GM18505 (cell line): ENCODE measurements around the gene GPT2.

Experiments
- ATAC-seq: cut with Tn5 transposase; IDR thresholded peaks from one replicate; pipeline ENCODE4 v1.9.1; 2021; ENCODE audit not compliant: unreplicated experiment
- POLR2A ChIP-seq: IDR thresholded peaks from 4 replicates; pipeline ENCODE4 v1.6.1; 2011; ENCODE audit warnings: borderline replicate concordance; ENCODE audit not compliant: insufficient read depth, insufficient read length; ENCODE audit errors: extremely low read depth

Gene GPT2

DNA sequence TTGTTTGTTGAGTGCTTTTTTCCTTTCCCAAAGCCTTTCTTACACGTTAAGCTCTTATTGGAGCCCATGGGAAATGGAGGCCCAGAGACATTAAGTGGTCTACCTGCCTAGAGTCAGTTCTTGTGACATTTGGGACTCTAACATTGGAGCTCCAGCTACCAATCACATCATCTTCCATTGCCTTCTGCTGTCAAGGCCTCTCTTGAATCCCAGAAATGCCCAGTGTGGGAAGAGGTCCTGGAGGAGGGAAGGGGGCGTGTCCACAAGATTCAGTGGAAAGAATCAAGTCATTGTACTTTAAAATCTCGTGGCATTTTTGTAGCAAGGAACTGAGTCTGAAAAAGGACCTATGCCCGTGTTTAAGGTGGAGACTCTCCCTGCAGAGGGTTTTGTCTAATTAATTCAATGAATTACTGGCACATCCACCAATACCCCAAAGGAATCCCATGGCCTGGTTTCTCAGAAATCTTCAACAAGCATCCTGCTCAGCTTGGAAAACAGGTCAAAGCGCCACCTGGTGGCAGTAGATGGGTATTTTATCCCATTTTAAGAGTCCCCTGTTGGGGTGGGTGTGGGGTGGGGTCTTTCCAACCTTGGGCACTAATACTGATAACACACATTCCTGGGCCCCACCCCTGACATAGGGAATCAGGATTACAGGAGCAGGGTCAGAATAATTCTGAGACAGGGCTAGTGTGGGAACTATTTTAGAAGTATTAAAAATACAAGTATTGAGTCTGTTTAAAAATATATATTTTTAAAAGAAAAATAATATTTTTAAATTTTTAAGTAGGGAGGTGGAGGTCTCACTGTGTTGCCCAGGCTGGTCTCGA lies 24.6 kb downstream of the GPT2 start:
- ATAC-seq: no peak
- no peak for TF ChIP-seq POLR2A

DNA sequence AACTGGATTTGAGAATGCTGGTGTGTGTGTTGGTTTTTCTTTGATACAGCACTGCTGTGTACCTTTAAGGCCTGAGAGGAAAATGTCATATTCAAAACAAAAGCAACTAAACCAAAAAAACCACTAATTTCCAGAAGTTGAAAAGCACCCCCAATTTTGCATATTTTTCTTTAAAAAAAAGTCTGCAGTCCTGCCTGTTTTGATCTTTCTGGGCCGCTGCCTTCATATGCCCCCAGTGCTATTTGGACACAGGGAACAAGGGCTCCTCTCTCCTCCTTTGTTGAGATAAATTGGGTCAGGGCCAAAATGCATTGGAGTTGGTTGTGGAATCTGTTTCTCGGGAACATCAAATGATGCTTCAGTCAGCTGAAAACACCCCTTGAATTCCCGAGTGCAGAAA lies 26.9 kb downstream of the GPT2 start:
- no peak for TF ChIP-seq POLR2A
- ATAC-seq: peak; percentile 50

DNA sequence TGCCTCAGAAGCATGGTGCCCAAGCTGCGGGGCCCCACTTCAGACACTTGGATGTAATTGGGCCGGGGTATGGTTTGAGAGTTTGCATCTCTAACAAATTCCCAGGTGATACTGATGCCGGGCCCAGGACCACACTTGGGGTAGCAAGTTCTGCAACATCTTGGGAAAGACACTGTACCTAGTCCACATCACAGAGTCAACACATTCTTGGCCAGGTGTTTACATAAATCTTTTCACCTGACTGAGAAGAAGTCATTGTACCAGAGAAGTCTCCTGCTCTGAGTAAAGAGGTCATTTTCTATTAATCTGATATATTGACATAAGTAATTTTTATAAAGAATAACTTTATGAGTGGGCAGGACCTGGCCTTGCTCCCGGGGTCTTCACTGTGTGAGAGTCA lies 27.5 kb downstream of the GPT2 start:
- TF ChIP-seq POLR2A: no peak
- no peak for ATAC-seq

DNA sequence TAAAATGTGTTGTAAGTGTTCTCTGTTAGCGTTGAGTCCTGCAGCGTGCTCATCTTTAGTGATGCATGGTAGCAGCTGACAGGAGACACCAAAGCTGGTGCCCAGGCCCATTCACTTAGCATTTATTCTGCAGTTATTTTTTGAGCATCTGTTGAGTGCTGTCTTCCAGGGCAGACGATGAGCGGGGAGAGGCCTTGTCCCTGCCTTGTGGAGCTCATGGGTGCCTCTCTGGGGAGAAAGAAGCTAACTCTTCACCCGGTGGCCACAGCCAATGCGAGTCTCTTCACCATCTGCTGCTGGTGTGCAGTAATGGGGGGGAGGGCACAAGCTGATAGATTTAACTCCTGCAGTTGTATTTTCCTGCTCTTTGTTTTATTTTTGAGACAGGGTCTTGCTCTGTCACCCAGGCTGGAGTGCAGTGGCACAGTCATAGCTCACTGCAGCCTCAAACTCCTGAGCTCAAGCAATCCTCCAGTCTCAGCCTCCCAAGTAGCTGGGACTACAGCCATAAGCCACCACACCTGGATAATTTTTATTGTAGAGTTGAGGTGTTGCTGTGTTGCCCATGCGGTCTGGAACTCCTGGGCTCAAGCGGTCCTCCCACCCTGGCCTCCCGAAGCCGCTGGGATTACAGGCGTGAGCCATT lies 30.5 kb downstream of the GPT2 start:
- ATAC-seq: no peak
- no peak for TF ChIP-seq POLR2A

DNA sequence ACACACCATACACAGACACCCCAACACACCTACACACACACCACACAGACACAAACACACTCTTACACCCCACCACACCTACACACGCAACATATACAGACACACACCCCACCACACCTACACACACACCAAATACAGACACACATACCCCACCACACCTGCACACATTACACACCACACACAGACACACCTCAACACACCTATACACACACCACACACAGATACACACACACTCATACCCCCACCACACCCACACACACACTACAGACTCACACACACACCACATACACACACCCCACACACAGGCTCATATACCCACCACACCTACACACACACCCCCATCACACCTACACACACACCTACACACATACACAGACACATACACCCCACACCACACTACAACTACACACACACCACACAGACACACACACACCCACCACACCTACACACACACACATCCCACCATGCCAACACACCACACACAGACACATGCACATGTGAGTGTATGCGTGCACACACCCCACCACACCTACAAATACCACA lies 31.4 kb downstream of the GPT2 start:
- no peak for ATAC-seq
- TF ChIP-seq POLR2A: no peak

DNA sequence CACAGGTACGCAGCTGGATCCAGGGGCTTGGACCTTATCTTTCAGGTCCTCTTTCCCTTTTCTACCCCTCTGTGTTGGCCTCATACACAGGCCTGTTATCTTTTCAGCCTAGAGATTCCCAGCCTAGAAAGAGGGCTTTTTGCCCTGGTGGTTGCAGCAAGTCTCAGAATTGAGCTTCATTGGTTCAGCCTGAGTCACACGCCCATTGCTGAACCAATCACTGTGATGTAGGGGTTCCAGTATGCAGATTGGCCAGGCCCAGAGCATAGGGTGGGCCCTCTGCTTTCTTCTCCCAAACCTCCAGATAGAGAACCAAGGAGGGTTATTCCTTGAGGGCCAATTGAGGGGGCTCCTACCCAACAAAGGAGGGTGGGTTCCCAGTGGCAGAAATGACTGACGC lies 32.8 kb downstream of the GPT2 start:
- no peak for TF ChIP-seq POLR2A

DNA sequence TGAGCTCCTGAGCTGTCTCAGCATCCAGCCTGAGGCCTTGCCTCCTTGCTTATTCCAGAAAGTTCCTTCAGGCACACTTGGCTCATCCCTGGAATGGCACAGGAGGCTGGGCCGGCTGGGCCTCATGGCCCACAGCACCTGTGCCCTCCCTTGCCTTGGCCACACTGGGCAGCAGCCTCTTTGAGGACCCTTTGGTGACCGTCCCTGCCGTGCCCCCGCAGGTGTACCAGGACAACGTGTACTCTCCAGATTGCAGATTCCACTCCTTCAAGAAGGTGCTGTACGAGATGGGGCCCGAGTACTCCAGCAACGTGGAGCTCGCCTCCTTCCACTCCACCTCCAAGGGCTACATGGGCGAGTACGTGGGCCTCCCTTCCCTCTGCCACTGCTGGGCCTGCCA lies 34.2 kb downstream of the GPT2 start:
- TF ChIP-seq POLR2A: no peak
- no peak for ATAC-seq

More for the DNA sequence above, 32.8 kb downstream of the GPT2 start:
- ATAC-seq: no peak

DNA sequence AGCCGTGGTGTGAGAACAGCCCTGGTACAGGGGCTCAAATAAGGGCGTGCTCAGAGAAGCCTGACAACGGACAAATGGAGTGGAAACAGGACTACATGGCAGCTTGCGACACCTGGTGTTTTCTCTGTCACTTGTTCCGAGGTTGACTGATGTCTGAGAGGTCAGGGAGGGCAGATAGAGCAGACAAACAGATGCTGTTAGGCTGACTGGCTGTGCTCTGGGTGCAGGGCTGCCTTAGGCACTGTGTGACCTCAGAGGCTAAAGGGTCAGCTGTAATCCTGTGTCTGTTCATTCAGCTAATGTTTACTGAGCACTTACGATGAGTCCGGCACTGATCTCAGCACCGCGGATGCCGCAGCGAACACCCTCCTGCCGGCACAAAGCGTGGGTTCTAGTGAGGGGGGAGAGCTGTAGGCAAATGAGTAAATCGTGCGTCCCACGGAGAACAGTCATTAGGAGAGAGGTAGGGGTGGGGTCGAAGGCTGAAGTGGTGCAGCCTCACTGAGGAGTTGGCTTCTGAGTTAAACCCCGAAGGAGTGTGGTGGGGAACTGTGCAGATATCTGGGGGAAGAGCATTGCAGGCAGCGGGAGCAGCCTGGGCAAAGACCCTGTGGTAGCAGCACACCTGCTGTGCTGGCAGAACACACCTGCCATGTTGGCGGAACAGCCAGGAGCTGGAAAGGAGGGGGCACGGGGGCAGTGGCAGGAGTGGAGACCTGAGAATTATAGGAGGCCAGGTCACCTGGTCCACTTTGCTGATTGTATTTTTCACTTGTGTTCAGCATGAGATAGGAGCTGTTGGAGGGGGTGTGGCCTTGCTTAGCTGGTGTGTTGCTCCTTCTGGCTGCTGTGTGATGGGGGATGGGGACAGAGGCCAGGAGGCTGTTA lies 35.0 kb downstream of the GPT2 start:
- TF ChIP-seq POLR2A: peak; percentile 17
- ATAC-seq: peak; percentile 79

DNA sequence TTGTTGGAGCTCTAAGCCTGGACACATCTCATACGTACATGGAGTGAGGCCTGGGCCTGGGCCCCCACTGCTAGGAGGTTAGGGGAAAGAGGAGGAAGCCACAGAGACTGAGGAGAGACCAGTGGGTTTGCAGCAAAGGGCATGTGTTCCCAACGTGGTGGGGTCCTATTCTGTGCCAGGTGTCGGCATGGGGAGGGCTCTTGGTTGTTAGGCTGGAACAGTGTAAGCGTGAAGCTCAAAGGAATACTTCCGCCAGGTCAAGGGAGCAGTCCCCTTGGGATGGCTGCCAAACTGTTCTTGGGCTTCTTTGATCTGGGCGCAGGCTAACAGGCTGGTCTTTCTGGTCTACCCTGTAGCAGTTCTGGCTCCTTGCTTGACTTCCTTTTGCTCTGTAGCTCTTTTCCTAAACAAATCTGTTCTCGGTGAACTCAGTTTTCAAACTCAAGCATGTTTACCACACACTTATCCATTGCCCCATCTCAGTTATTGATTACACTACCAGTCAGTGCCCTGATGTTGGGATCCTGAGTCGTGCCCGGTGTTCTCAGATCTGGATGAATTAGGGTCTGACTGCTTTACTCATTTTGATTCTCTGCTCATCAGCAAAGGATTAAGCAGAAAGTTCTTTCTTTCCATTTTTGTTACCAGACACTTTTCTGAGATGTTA lies 36.4 kb downstream of the GPT2 start:
- TF ChIP-seq POLR2A: no peak
- no peak for ATAC-seq

DNA sequence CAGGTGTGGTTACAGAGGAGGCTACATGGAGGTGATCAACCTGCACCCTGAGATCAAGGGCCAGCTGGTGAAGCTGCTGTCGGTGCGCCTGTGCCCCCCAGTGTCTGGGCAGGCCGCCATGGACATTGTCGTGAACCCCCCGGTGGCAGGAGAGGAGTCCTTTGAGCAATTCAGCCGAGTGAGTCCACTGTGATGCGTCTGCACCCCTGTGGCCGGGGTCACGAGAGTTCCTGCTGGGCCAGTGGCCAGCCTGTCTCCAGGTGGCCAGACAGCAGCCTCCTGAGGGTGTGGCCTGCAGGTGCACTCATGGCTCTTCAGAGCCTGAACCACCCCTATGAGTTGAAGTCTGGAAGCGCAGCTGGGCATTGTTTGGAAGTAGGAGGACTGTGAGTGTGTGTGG lies 38.1 kb downstream of the GPT2 start:
- no peak for TF ChIP-seq POLR2A

DNA sequence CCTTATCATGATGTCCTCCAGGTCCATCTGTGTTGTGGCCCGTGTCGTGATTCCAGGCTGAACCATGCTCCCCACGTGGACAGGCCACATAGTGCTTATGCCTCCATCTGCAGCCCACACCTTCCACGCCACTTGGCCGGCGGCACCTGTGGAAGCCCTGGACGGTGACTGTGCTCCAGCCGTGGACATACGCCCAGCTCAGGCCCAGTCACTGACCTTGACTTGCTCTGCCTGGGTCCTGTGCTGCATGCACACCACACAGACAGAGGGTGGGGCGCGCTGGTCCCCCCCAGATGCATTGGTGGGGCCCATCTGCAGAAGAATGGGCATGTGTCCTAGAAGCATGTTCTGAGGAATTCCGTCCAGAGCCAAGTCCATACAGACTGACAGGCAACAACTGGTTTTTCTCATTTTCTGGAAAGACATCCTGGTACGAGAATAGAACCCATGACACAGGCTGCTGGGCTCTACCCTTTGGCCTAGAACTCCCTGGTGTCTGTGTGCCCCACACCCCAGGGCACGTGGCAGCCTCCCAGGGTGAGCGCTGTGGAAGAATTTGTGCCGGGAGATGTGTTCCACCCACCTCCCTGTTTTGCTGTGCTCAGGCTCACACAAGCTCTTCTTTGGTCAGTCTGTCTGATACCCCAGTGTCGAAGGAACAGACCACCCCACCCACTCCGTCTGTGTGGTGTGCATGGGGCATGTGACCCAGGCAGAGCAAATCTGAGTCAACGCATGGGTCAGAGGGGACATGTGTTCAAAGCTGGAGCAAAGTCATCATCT lies 39.5 kb downstream of the GPT2 start:
- ATAC-seq: no peak
- no peak for TF ChIP-seq POLR2A

More for the DNA sequence above, 38.1 kb downstream of the GPT2 start:
- no peak for ATAC-seq

DNA sequence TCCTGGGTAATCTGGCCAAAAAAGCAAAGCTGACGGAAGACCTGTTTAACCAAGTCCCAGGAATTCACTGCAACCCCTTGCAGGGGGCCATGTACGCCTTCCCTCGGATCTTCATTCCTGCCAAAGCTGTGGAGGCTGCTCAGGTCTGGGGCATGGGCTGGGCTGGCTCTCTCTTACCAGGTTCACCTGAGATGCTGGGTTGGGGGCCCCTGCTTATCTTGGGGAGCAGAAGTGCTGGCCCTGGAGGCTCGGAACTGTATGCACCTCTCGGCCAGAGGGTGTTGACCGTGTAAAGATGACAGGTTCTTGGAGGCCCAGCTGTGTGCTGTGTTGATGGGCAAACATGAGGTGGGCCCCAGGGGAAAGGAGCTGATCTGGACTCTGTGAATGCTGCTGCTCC lies 40.2 kb downstream of the GPT2 start:
- TF ChIP-seq POLR2A: no peak
- ATAC-seq: no peak
